Natural killer cell (primary cell): ENCODE measurements around the gene UBE2Q1. TPM values are rescaled to one million over a fixed set of nuclear protein-coding genes. Genes with fewer than 3 reads are reported as not detected.
A peak's percentile ranks its signal among the peaks of the same experiment; 100 is the strongest.

Experiments
- ATAC-seq, 3 donors: fragments of 150-1000 bp in 2 of 3; fragments of 200-7000 bp in 1 of 3; cut with Tn5 transposase; 1 replicate in 1 of 3; 2 replicates in 2 of 3; pipeline ENCODE4 v1.10.0; 2021; ENCODE audit warnings: mild to moderate bottlenecking in 2 of 3, moderate library complexity in 2 of 3
- DNase-seq, 2 donors: peaks; one replicate each; pipeline versions ENCODE4 v3.0.0 to v3.0.0-alpha.2; 2013 to 2021; ENCODE audit warnings: mixed read lengths in 1 of 2
- H3K27ac ChIP-seq: one replicate; pipeline ENCODE4 v1.5.1; 2013; ENCODE audit warnings: mild to moderate bottlenecking, low read length
- H3K27me3 ChIP-seq: one replicate; pipeline ENCODE4 v1.6.1; 2013; ENCODE audit warnings: low read length; ENCODE audit not compliant: control insufficient read depth, insufficient read depth
- H3K36me3 ChIP-seq: one replicate; pipeline ENCODE4 v1.6.1; 2013; ENCODE audit warnings: low read length; ENCODE audit not compliant: control insufficient read depth, insufficient read depth
- H3K4me1 ChIP-seq: one replicate; pipeline ENCODE4 v1.6.1; 2013; ENCODE audit warnings: low read length; ENCODE audit not compliant: control insufficient read depth, insufficient read depth
- H3K4me3 ChIP-seq: one replicate; pipeline ENCODE4 v1.5.1; 2013; ENCODE audit warnings: low read length
- H3K9me3 ChIP-seq: one replicate; pipeline ENCODE4 v1.6.1; 2013; ENCODE audit warnings: low read length; ENCODE audit not compliant: control insufficient read depth, insufficient read depth
- H3K27ac Mint-ChIP-seq, 2 donors: one replicate each; pipeline ENCODE4 v1.8.0; 2022; ENCODE audit warnings: mild to moderate bottlenecking in 2 of 2, mixed read lengths in 2 of 2, moderate library complexity in 1 of 2
- H3K27me3 Mint-ChIP-seq, 2 donors: one replicate each; pipeline ENCODE4 v1.8.0; 2022; ENCODE audit warnings: low read depth in 2 of 2, mixed read lengths in 2 of 2
- H3K36me3 Mint-ChIP-seq: one replicate; pipeline ENCODE4 v1.8.0; 2022; ENCODE audit warnings: mixed read lengths
- H3K4me1 Mint-ChIP-seq, 2 donors: one replicate each; pipeline ENCODE4 v1.8.0; 2022; ENCODE audit warnings: mixed read lengths in 2 of 2
- H3K4me3 Mint-ChIP-seq: one replicate; pipeline ENCODE4 v1.8.0; 2022; ENCODE audit warnings: mild to moderate bottlenecking, moderate library complexity, mixed read lengths
- H3K9me3 Mint-ChIP-seq, 2 donors: one replicate each; pipeline ENCODE4 v1.8.0; 2022; ENCODE audit warnings: mixed read lengths in 2 of 2
- CTCF ChIP-seq: fragments of 200-600 bp; IDR thresholded peaks from one replicate; pipeline ENCODE4 v1.8.0; 2022; ENCODE audit warnings: antibody characterized with exemption
- WGBS: methylation state at CpG from one replicate; pipeline ENCODE4 v1.1.7; 2013; ENCODE audit warnings: missing lambda C conversion rate; ENCODE audit not compliant: insufficient coverage; 5-methylcytosine and 5-hydroxymethylcytosine counted together
- intact Hi-C: fragments of 100-400 bp; cut with micrococcal nuclease; formaldehyde crosslinking; loops from one replicate; pipeline ENCODE4 v1.14.2; 2022
- total RNA-seq, 4 donors: library from RNA; stranded (reverse); fragments of 120-200 nt in 1 of 4; gene quantifications; one replicate each; pipeline versions ENCODE4 v1.2.3 to v1.2.4, GENCODE V29; 2013 to 2022

Gene UBE2Q1
- total RNA-seq, 3 donors from 2014 or later (not counting 1 experiment from before 2014, with no cell fraction given) = 100 to 137 (median 112) TPM

DNA sequence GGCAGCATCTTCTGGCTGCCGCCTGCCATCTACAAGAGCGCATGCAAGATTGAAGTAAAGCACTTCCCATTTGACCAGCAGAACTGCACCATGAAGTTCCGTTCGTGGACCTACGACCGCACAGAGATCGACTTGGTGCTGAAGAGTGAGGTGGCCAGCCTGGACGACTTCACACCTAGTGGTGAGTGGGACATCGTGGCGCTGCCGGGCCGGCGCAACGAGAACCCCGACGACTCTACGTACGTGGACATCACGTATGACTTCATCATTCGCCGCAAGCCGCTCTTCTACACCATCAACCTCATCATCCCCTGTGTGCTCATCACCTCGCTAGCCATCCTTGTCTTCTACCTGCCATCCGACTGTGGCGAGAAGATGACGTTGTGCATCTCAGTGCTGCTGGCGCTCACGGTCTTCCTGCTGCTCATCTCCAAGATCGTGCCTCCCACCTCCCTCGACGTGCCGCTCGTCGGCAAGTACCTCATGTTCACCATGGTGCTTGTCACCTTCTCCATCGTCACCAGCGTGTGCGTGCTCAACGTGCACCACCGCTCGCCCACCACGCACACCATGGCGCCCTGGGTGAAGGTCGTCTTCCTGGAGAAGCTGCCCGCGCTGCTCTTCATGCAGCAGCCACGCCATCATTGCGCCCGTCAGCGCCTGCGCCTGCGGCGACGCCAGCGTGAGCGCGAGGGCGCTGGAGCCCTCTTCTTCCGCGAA lies 12.9 kb upstream of the UBE2Q1 start:
- H3K36me3 ChIP-seq = no peaks in the 10 kb centered on the region

DNA sequence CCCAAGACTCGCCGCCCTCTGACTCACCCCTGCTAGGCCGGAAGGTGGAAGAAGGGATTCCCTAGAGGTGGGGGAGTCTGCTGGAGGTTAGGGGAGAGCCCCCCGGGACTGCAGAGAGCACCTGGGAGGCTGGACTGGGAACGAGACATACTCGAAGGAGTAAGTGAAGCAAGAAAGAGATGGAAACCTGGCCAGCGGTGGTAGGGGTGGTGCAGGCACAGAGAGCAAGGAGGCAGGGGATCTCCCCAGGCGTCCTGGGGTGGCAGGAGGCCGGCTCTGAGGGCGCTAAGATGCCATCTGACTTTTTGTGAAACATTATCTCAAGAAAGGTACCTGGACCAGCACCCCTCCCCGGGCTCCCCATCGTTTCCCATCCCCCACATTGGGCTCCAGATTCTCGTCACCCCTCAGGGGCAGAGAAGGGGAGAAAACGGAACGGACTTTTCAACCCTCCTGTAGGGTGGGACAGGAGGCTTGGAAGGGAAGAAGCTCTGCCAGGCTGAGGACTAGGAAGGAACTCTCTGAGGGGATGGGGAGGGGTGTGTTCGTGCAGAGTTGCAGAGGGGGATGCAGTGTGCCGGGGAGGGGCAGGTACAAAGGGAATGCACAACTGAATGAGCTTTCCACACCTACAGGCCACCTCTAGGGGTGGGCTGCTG lies 9.8 kb upstream of the UBE2Q1 start:
- Mint-ChIP-seq H3K27me3 (peaks cover 31 to 32% of the 10 kb centered on the region in 2 donors), H3K4me1 (peaks cover 10% of the 10 kb centered on the region in 2 donors), H3K27ac (no peak overlapping the region), H3K36me3 (no peaks in the 10 kb centered on the region), H3K9me3 (no peaks in the 10 kb centered on the region), H3K4me3 (no peak overlapping the region)
- 38% methylated on average over 14 of the region's 17 CpGs for WGBS
- intact Hi-C loops = no loop called here
- Histone ChIP-seq H3K36me3 (no peaks in the 10 kb centered on the region), H3K27me3 (peaks cover 21% of the 10 kb centered on the region), H3K9me3 (no peaks in the 10 kb centered on the region), H3K27ac (no peak overlapping the region), H3K4me1 (peaks cover 7% of the 10 kb centered on the region), H3K4me3 (no peak overlapping the region)
- DNase-seq = no peak
- ATAC-seq = peak in 1 of 3 donors; percentile 18
- TF ChIP-seq CTCF = no peak

More for the DNA sequence above, 12.9 kb upstream of the UBE2Q1 start:
- 95% methylated on average over 59 of the region's 59 CpGs for WGBS
- TF ChIP-seq CTCF = no peak
- intact Hi-C loops = no loop called here
- H3K27ac ChIP-seq = no peak overlapping the region
- ATAC-seq (no peak), DNase-seq (no peak)
- no peak overlapping the region for H3K4me3 Mint-ChIP-seq
- H3K4me1 Mint-ChIP-seq = peaks cover 10% of the 10 kb centered on the region in 2 donors
- H3K4me1 ChIP-seq = peaks cover 7% of the 10 kb centered on the region
- H3K9me3 ChIP-seq = no peaks in the 10 kb centered on the region
- no peaks in the 10 kb centered on the region for H3K36me3 Mint-ChIP-seq
- H3K4me3 ChIP-seq = no peak overlapping the region
- peaks cover 21% of the 10 kb centered on the region for H3K27me3 ChIP-seq
- H3K9me3 Mint-ChIP-seq = no peaks in the 10 kb centered on the region
- H3K27me3 Mint-ChIP-seq = peaks cover 18 to 26% of the 10 kb centered on the region in 2 donors
- no peak overlapping the region for H3K27ac Mint-ChIP-seq

DNA sequence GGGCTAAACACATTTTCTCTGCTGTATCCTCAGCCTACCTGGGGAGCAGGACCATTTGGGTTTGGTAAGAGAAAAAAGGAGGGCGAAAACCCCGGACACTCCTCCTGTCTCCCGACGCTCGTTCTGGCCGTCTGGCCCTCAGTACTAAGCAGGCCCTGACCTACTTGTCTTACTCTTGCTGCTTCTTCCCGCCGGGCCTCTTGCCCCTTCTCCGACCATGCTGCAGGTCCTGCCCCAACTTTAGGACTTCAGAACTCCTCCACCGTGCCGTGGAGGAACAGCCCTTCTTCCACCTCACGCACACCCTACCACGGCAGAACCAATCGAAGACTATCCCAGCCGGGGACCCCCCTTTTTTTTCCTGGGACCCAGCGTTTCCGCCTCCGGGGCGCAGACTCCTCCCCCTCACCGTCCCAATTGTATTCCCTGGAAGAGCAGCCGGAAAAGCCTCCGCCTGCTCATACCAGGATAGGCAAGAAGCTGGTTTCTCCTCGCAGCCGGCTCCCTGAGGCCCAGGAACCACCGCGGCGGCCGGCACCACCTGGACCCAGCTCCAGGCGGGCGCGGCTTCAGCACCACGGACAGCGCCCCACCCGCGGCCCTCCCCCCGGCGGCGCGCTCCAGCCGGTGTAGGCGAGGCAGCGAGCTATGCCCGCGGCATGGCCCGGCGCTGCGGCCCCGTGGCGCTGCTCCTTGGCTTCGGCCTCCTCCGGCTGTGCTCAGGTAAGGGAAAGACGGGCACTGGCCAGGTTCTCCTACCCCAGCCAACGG lies 9.1 kb upstream of the UBE2Q1 start, which contains the start of gene CHRNB2:
CHRNB2 (plus strand) TSS at position 393 of the 771 bp plus-strand sequence; CDS start at position 660, 267 bp downstream.
- no peaks in the 10 kb centered on the region for H3K9me3 Mint-ChIP-seq
- ATAC-seq (peak; percentile 87 to 100 (median 99)), DNase-seq (peak; percentile 75 to 83)
- Histone ChIP-seq H3K4me3 (no peak within 1 kb of the TSS), H3K4me1 (peaks cover 7% of the 10 kb centered on the region), H3K36me3 (no peaks in the 10 kb centered on the region), H3K27ac (no peak within 1 kb of the TSS), H3K9me3 (no peaks in the 10 kb centered on the region), H3K27me3 (peaks cover 21% of the 10 kb centered on the region)
- intact Hi-C loops = no loop called here
- no peaks in the 10 kb centered on the region for H3K36me3 Mint-ChIP-seq
- H3K4me3 Mint-ChIP-seq = peak within 1 kb of the TSS; percentile 25
- WGBS = 4% methylated on average over 53 of the region's 53 CpGs
- TF ChIP-seq CTCF = no peak
- peaks cover 10% of the 10 kb centered on the region in 2 donors for H3K4me1 Mint-ChIP-seq
- H3K27ac Mint-ChIP-seq = no peak within 1 kb of the TSS
- peaks cover 30 to 31% of the 10 kb centered on the region in 2 donors for H3K27me3 Mint-ChIP-seq
